GM21723 (cell line): ENCODE data around the gene SLC44A1.
A peak's percentile ranks its signal among the peaks of the same experiment; 100 is the strongest.

Experiments used
- ATAC-seq: cut with Tn5 transposase; IDR thresholded peaks from one replicate; pipeline ENCODE4 v1.9.1; 2021; ENCODE audit warnings: mild to moderate bottlenecking, moderate library complexity; ENCODE audit not compliant: unreplicated experiment

Gene SLC44A1

DNA sequence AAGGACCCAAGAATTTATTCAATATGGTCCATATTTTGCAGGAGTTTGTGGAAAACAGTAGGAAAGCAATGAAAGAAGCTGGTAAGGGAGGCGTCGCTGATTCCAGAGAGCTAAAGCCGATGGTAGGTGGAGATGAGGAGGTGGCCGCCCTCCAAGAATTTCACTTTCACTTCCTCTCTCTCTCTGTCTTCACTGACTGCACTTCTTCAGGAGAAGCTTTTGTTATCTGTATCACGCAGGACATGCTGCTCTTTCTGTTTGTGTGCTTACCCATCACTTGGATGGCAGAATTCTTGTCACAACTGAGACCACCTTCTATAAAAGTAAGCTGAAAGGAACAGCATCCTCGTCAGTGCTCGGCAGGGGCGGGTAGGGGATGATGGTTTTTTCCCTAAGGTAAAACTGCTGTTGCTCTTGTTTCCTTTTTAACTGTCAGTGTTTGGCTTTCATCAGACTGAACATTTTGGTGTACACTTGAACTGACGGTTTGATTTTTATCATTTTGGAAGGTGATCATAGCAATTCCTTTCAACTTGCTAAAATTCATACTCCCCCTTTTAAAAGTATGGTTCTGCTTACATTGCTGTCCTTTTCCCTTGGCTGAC is 141.0 kb downstream of the SLC44A1 start:
- peak; percentile 100 for ATAC-seq

GRCh38 chr9:105389796-105390195 is 145.3 kb downstream of the SLC44A1 start:
- ATAC-seq, result no peak

GRCh38 chr9:105390871-105391270 is 146.4 kb downstream of the SLC44A1 start:
- no peak for ATAC-seq

- no peak for ATAC-seq
Measured at GRCh38 chr9:105391288-105391687, 146.8 kb downstream of the SLC44A1 start.

DNA sequence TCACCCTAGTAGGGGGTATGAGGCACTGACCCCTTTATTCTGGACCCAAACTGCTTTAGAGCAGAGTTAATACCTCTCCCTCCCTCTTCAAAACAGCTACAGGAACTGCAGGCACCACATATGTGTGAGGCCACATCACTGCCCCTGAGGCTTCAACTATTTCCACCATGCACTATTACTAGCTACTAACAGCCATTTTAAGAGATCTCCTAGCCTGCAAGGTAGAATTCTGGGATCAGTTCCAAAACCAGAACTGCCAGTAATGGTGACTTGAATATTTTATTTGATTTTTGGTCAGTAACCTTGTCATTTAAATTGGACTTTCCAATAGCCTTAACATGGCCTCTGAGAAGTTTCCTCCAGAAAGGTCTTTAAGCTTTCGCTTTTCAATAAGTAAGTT is 148.1 kb downstream of the SLC44A1 start:
- no peak for ATAC-seq

GRCh38 chr9:105393576-105394344 is 149.3 kb downstream of the SLC44A1 start:
- no peak for ATAC-seq

DNA sequence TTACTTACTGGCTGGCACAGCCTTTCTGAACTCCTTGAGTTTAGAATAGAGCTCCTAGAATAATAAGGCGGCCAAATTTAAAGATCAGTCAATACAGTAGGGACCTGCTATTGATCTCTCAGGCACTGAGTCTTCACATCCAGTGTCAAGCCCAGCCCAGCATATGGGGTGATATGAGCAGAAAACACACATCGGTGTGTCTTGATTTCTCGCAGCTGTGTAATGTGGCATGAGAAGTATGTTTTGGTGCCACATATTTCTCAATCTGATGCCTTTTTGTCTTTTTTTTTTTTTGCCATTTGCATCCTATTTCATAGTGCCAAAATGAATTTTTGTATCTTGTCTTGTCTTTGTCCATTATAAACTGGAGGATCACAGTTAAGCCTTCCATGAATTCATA is 152.0 kb downstream of the SLC44A1 start:
- ATAC-seq, result no peak

- ATAC-seq, result no peak
Measured at GRCh38 chr9:105396901-105397300, 152.4 kb downstream of the SLC44A1 start.

DNA sequence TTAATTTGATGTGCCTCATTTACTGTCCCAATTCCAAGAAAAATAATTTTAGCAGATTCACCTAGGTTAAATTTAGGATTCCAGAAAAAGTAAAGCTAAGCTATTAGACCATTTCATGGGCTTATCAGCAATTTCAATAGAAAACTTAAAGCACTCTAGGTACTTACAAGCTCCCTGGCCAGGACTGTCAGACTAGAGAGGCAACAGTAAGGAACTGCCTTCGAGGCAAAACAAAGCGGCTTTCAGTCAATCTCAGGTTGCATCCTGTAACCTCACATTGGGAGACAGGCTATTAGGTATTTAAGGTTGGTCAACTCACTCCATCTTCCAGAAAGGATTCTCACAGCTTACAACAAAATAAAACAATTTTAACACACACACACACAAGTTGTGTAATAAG is 154.7 kb downstream of the SLC44A1 start:
- ATAC-seq, result no peak

GRCh38 chr9:105401651-105402050 is 157.2 kb downstream of the SLC44A1 start:
- no peak for ATAC-seq

GRCh38 chr9:105403552-105404248 is 159.2 kb downstream of the SLC44A1 start:
- no peak for ATAC-seq

DNA sequence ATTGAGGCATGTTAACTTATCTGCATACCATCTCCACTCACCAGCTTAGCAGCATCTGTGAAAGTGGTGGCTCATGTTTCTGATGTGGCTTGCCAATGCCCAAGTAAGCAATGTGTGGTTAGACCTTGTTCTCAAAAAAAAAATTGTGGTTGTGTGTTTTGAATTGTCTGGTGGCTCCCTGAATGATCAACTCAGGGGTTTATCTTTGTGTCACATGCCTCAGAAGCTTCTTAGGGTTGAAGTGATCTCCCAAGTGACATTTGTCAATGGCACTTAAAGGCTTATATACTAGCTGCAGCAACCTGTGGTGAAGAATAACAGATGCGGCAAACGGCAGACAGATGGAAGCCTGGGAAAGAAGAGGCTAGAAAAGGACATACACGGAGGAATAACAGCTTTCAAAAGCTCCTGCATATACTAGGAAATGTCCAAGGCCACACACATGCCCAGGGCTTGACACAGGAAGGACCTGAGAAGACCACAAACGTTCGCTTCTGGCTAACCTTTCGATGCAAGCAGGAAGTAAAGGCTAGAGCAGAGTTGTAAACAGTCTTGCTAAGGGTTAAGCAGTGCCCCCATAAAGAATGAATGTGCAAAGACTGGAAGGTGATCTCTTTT is 161.2 kb downstream of the SLC44A1 start:
- ATAC-seq, result peak; percentile 90

DNA sequence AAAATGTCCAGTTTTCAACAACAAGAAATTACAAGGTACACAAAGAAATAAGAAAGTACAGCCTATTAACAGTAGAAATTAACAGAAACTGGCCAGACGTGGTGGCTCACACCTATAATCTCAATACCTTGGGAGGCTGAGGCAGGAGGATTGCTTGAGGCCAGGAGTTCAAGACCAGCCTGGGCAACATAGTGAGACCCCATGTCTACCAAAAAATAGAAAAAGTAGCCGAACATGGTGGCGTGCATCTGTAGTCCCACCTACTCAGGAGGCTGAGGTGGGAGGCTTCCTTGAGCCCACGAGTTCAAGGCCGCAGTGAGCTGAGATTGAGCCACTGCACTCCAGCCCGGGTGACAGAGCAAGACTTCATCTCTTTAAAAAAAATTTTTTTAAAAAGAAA is 161.9 kb downstream of the SLC44A1 start:
- ATAC-seq, result no peak

DNA sequence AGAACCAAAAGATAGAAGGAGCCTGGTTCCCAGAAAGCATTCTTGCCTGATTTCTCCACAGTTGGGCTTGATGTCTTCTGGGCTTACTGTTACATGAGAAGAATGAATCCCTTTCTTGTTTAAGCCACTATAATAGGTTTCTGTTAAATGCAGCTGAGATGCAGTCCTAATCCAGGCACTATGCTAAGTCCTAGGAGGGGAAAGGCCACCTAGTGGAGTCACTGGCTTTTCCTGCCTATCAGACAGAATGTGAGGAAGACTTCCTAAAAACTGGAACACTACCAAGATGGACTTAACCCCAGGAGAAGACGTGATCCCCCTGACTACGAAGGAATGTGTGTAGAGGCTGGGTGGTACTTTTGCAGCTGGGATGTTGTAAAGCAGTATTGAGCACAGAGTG is 169.1 kb downstream of the SLC44A1 start:
- no peak for ATAC-seq

GRCh38 chr9:105414947-105415661 is 170.7 kb downstream of the SLC44A1 start:
- ATAC-seq, result peak; percentile 70

- ATAC-seq, result no peak
Measured at GRCh38 chr9:105415662-105415980, 171.2 kb downstream of the SLC44A1 start.

DNA sequence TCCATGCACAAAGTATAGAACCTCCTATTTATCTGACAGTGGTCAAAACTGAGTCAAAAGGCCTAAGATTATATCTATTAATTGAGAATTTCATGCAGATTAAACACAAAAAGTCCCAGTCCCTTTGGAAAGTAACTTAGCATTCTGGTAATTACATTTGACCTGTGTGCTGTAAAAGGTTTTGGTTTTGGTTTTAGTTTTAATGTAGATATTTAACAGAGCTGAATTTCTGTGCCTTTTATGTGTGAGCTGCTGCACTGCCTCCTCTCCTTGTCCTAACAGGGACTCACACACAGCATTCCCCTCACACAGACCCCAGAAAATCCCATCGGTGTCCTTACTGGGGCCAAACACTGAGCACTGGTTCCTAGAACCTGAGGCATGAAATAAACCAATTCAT is 172.4 kb downstream of the SLC44A1 start:
- ATAC-seq, result peak; percentile 79

GRCh38 chr9:105418588-105419500 is 174.4 kb downstream of the SLC44A1 start:
- no peak for ATAC-seq

DNA sequence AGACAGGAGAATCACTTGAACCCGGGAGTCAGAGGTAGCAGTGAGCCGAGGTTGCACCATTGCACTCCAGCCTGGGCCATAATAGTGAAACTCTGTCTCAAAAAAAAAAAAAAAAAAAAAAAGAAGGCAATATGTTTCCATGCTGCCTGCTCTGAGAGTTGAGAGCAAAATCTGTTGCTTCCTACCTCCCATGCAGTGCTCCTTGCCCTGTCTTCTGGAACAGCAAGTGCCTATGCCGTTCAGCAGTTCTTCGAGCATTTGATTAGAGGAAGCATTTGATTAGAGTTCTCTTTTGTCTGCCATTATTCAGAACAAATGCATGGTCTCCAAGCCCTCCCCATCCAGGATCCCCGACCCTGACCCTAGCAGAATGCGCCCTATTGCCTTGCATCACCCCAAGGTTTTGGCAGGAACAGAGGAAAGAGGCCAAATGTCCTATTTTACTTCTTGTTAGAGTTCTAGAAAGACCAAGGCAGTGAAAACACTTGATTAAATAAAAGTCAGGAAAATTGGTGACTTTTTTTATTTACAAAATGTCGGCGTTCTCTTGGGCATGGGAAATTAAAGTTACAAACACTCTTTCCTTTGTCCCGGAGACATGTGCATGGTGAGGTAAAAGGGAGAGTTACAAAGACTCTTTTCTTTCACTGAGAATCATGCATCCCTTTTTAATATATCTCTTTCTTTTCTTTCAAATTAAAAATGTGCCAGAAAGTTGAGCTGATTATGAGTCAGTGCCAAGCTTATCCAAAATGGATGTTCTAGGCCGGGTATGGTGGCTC is 175.6 kb downstream of the SLC44A1 start:
- ATAC-seq, result no peak
